Ovary (tissue), 9 donors: ENCODE results near the gene SH3BP4. TPM values are rescaled to one million over a fixed set of nuclear protein-coding genes. Genes with fewer than 3 reads are reported as not detected.
"Not testable (repeated sequence)": the region's sequence is repeated elsewhere in the genome, so short reads cannot be mapped to it uniquely, and the experiment has no call there.

Experiments used
- DNase-seq, 5 donors: peaks; one replicate each; pipeline ENCODE4 v3.0.0-alpha.2; 2019 to 2020
- H3K27ac ChIP-seq, 2 donors: fragments of 200-600 bp; one replicate each; pipeline versions ENCODE4 v1.5.1 to v1.8.0; 2019 to 2022
- H3K27me3 ChIP-seq: fragments of 200-600 bp; one replicate; pipeline ENCODE4 v1.8.0; 2022
- H3K36me3 ChIP-seq: fragments of 200-600 bp; sonication (generic); one replicate; pipeline ENCODE4 v1.5.1; 2019
- H3K4me1 ChIP-seq: one replicate; pipeline ENCODE4 v1.8.1; 2013; ENCODE audit warnings: mild to moderate bottlenecking, moderate library complexity; ENCODE audit not compliant: insufficient read depth
- H3K4me3 ChIP-seq: fragments of 200-600 bp; sonication (generic); one replicate; pipeline ENCODE4 v1.5.1; 2017
- H3K9me3 ChIP-seq, 2 donors: fragments of 200-600 bp in 1 of 2; sonication (generic) in 1 of 2; one replicate each; pipeline versions ENCODE4 v1.5.1 to v1.8.1; 2013 to 2019; ENCODE audit warnings: mild to moderate bottlenecking in 1 of 2, moderate library complexity in 1 of 2
- EP300 ChIP-seq: sonication (generic); formaldehyde crosslinking; IDR thresholded peaks from one replicate; pipeline ENCODE4 v1.6.1; 2017; ENCODE audit warnings: antibody characterized with exemption
- POLR2A ChIP-seq: fragments of 450-650 bp; IDR thresholded peaks from one replicate; pipeline ENCODE4 v1.6.1; 2017; ENCODE audit warnings: antibody characterized with exemption, mild to moderate bottlenecking, moderate library complexity
- WGBS, 3 donors: extraction: QIAGEN DNeasy Blood & Tissue Kit in 1 of 3; methylation state at CpG; one replicate each; pipeline versions ENCODE4 v1.1.5 to v1.1.7; 2013 to 2017; 5-methylcytosine and 5-hydroxymethylcytosine counted together
- intact Hi-C, 4 donors: fragments of 100-400 bp; cut with DNase I; formaldehyde crosslinking; loops; one replicate each; pipeline versions ENCODE4 v1.11.0 to v1.15.1; 2022 to 2023
- polyA plus RNA-seq, 2 donors: library from polyadenylated mRNA; stranded (reverse); fragments of 200-250 nt in 1 of 2; fragments of 350-450 nt in 1 of 2; fragmentation: Illumina TruSeq in 1 of 2; extraction: RNeasy Lipid Tissue Mini Kit (QIAGEN cat#74804) in 1 of 2; gene quantifications; one replicate each; pipeline ENCODE4 v1.2.3, GENCODE V29; 2013 to 2014
- total RNA-seq, 7 donors: library from RNA; depleted of rRNA in 2 of 7; stranded (reverse); fragments of >200 nt in 2 of 7; fragmentation: NEBNext Ultra II Directional in 3 of 7; extraction: Animal tissue kit (Norgen Biotek cat#: 25700) in 3 of 7; gene quantifications; one replicate each; pipeline versions ENCODE4 v1.1.0 to v1.2.4, GENCODE V29; 2016 to 2023
- TF ChIP-seq, protein P1 (sequence below), 3 donors: fragments of 450-650 bp in 2 of 3; fragments of 200-600 bp in 1 of 3; IDR thresholded peaks; one replicate each; pipeline versions ENCODE4 v1.5.1 to v1.8.0; 2016 to 2022; ENCODE audit warnings: antibody characterized with exemption in 3 of 3, mild to moderate bottlenecking in 1 of 3
- donor health status: DM: no; HTN: no; CAD: no; lungs with moderate emphysema.
- donor health status: DM: no; HTN: no; CAD: no.
- donor health status: Bipolar disorder and iron deficiency.
- donor health status: DM: yes; HTN: yes; CAD: no.
- donor health status: DM: no; HTN: no; CAD: no.
- donor health status: DM: yes; HTN: yes; CAD: no.

SH3BP4 gene
- total and polyA plus RNA-seq, 9 donors, result 20.3 to 44.9 (median 36.9) TPM

DNA sequence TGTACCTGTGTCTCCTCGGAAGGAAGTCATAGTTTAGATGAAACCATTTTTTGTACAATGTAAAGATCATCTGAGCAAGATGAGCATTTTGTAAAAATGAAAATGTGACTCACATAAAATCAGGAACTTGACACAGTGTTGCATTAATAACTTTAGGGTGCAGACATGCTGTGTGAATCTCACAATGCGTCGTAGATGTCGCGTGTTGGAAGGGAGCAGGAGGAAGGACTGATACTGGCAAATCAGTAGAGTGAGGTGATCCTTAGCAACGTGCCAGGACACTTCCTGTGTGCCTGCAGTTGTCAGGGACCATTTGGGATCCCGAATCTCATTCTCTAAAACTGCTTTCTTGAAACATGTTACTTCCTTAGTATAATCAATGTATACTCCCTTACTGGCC, 103.1 kb downstream of the SH3BP4 start:
- Histone ChIP-seq H3K4me3 (no peak overlapping the region), H3K27ac (no peak overlapping the region), H3K36me3 (no peaks in the 10 kb centered on the region), H3K4me1 (no peaks in the 10 kb centered on the region), H3K9me3 (no peaks in the 10 kb centered on the region), H3K27me3 (no peaks in the 10 kb centered on the region)
- no peak for DNase-seq
- no peak for TF ChIP-seq EP300
- no peak for TF ChIP-seq POLR2A
- TF ChIP-seq, protein P1, sequence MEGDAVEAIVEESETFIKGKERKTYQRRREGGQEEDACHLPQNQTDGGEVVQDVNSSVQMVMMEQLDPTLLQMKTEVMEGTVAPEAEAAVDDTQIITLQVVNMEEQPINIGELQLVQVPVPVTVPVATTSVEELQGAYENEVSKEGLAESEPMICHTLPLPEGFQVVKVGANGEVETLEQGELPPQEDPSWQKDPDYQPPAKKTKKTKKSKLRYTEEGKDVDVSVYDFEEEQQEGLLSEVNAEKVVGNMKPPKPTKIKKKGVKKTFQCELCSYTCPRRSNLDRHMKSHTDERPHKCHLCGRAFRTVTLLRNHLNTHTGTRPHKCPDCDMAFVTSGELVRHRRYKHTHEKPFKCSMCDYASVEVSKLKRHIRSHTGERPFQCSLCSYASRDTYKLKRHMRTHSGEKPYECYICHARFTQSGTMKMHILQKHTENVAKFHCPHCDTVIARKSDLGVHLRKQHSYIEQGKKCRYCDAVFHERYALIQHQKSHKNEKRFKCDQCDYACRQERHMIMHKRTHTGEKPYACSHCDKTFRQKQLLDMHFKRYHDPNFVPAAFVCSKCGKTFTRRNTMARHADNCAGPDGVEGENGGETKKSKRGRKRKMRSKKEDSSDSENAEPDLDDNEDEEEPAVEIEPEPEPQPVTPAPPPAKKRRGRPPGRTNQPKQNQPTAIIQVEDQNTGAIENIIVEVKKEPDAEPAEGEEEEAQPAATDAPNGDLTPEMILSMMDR (IDR thresholded peaks at IDR 0.05), result no peak
- WGBS, 3 donors, result 82 to 88% (median 85%) methylated on average over 7 of the region's 7 CpGs
- intact Hi-C loops, result no loop called here

DNA sequence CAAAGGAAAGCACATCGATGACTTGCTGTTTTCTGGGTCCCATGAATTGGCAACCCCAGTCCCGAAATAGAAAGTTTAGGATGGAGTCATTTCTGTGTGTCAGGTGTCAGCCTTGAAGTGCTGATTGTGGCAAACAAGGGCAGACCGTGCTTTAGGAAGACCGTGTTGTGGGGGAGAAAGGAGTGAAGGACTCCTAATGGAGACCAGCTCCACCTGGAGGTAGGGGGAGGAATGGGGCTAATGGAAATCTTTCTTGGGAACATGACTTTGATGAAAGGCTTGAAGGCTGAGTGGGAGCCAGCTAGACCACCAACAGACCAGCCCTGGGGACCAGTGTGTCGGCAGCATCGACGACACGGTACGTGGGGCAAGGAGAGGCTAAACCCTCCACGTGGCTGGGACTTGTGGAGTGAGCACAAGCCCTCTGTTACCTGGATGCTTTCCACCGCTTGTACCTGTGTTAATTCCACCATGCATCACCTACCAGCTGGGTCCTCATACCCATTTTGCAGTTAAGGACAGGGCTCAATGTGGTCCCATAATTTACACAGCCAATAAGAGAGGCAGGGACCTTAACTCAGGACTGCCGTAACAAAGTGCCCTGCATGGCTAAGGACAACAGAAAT, 104.2 kb downstream of the SH3BP4 start:
- intact Hi-C loops, result no loop called here
- Histone ChIP-seq H3K4me1 (no peaks in the 10 kb centered on the region), H3K36me3 (no peaks in the 10 kb centered on the region), H3K27me3 (no peaks in the 10 kb centered on the region), H3K27ac (no peak overlapping the region), H3K4me3 (no peak overlapping the region), H3K9me3 (no peaks in the 10 kb centered on the region)
- 84 to 86% (median 86%) methylated on average over 12 of the region's 12 CpGs for WGBS, 3 donors
- TF ChIP-seq, protein P1 (IDR thresholded peaks at IDR 0.05), result no peak
- no peak for TF ChIP-seq EP300
- TF ChIP-seq POLR2A, result no peak
- DNase-seq, result no peak

DNA sequence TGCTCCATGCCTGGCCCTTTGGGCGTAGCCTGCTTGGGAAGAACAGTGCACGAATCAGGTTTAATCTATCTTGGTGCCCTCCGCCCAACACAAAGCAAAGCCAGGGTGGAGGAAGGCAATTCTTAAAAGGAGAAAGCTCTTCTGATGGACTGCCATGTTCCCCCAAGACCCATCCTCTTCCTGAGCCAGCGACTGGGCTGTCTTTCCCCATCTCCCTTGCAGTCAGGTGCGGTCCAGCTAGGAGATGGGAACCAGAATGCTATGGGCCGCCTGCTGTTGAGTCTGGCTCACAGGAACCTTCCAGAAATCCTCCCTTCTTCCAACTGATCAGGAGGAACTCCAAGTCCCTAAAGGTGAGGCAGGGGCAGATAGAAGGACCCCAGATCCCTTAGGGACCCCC, 105.0 kb downstream of the SH3BP4 start:
- no peak for DNase-seq
- no peaks in the 10 kb centered on the region for H3K36me3 ChIP-seq
- H3K4me1 ChIP-seq, result no peaks in the 10 kb centered on the region
- H3K4me3 ChIP-seq, result no peak overlapping the region
- H3K27ac ChIP-seq, result no peak overlapping the region
- H3K27me3 ChIP-seq, result no peaks in the 10 kb centered on the region
- intact Hi-C loops, result no loop called here
- H3K9me3 ChIP-seq, result no peaks in the 10 kb centered on the region
- no peak for TF ChIP-seq POLR2A
- TF ChIP-seq EP300, result no peak
- TF ChIP-seq, protein P1 (IDR thresholded peaks at IDR 0.05), result no peak
- WGBS, 3 donors, result 90 to 93% (median 91%) methylated on average over 6 of the region's 6 CpGs

DNA sequence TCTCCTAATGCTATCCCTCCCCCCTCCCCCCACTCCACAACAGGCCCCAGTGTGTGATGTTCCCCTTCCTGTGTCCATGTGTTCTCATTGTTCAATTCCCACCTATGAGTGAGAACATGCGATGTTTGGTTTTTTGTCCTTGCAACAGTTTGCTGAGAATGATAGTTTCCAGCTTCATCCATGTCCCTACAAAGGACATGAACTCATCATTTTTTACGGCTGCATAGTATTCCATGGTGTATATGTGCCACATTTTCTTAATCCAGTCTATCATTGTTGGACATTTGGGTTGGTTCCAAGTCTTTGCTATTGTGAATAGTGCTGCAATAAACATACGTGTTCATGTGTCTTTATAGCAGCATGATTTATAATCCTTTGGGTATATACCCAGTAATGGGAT, 105.8 kb downstream of the SH3BP4 start:
- H3K4me1 ChIP-seq, H3K4me3 ChIP-seq, H3K9me3 ChIP-seq, H3K36me3 ChIP-seq, DNase-seq, intact Hi-C loops, H3K27ac ChIP-seq, H3K27me3 ChIP-seq: not testable (repeated sequence)
- WGBS, 3 donors, result 96 to 100% (median 96%) methylated on average over 2 to 3 of the region's 3 CpGs

DNA sequence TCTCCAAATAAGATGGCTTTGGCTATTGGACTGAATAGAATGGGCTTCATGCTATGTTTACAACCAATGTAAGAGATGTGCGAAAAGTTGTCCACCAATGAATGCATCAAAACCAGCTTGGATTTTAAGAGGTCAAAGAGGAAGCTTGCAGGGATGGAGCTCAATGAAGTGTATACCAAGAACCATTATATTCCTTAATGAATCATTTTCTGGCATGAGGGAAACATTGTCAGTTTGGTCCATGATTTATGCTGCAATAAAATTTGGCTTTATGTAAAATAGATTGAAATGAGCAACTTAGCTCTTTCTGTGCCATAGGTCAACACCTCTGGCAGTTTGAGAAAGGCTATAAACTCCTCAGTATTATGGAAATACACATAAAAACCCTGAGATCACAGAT, 107.3 kb downstream of the SH3BP4 start:
- Histone ChIP-seq H3K36me3 (no peaks in the 10 kb centered on the region), H3K27ac (no peak overlapping the region), H3K27me3 (no peaks in the 10 kb centered on the region), H3K4me1 (no peaks in the 10 kb centered on the region), H3K9me3 (no peaks in the 10 kb centered on the region), H3K4me3 (no peak overlapping the region)
- intact Hi-C loops, result no loop called here
- DNase-seq, result no peak
- TF ChIP-seq POLR2A (no peak), EP300 (no peak)
- TF ChIP-seq, protein P1 (IDR thresholded peaks at IDR 0.05), result no peak
- WGBS, 3 donors, result 94 to 100% (median 100%) methylated on average over 1 of the region's 1 CpG
